DOHH2 (cell line): ENCODE data around the gene SAT1.

Experiments
- H3F3A ChIP-seq: fragments of 200-600 bp; sonication (generic), shearing (Covaris generic); 2 replicates; pipeline ENCODE4 v1.6.0; 2016; ENCODE audit warnings: antibody characterized with exemption, mild to moderate bottlenecking; ENCODE audit not compliant: control insufficient read depth, insufficient read depth
- H3K27ac ChIP-seq: fragments of 200-600 bp; sonication (generic); 2 replicates; pipeline ENCODE4 v1.5.1; 2014; ENCODE audit warnings: low read depth, mild to moderate bottlenecking, low read length, moderate library complexity
- H3K27me3 ChIP-seq: fragments of 200-600 bp; sonication (generic); 2 replicates; pipeline ENCODE4 v1.6.1; 2014; ENCODE audit warnings: mild to moderate bottlenecking, low read length, mixed read lengths; ENCODE audit not compliant: control insufficient read depth
- H3K36me3 ChIP-seq: fragments of 200-600 bp; sonication (generic); 2 replicates; pipeline ENCODE4 v1.6.1; 2014; ENCODE audit warnings: mild to moderate bottlenecking, low read length, moderate library complexity, mixed read lengths; ENCODE audit not compliant: control insufficient read depth
- H3K4me1 ChIP-seq: fragments of 200-600 bp; sonication (generic); 2 replicates; pipeline ENCODE4 v1.6.1; 2014; ENCODE audit warnings: mild to moderate bottlenecking, low read length, mixed read lengths; ENCODE audit not compliant: control insufficient read depth
- H3K4me2 ChIP-seq: fragments of 200-600 bp; sonication (generic); 2 replicates; pipeline ENCODE4 v1.6.0; 2014; ENCODE audit warnings: mild to moderate bottlenecking, low read length, moderate library complexity
- H3K4me3 ChIP-seq: fragments of 200-600 bp; sonication (generic); 2 replicates; pipeline ENCODE4 v1.5.1; 2014; ENCODE audit warnings: mild to moderate bottlenecking, low read length, mixed read lengths
- H3K79me2 ChIP-seq: fragments of 200-600 bp; sonication (generic); 2 replicates; pipeline ENCODE4 v1.6.1; 2014; ENCODE audit warnings: mild to moderate bottlenecking, low read length, mixed read lengths; ENCODE audit not compliant: control insufficient read depth
- H3K9me2 ChIP-seq: fragments of 200-600 bp; sonication (generic); replicated peaks from 2 replicates; pipeline ENCODE4 v1.6.1; 2014; ENCODE audit warnings: mild to moderate bottlenecking, low read length, mixed read lengths; ENCODE audit not compliant: control insufficient read depth
- H3K9me3 ChIP-seq: fragments of 200-600 bp; sonication (generic); 2 replicates; pipeline ENCODE4 v1.6.1; 2014; ENCODE audit warnings: antibody characterized with exemption, low read length, mixed read lengths; ENCODE audit not compliant: control insufficient read depth, insufficient read depth
- H4K20me1 ChIP-seq: fragments of 200-600 bp; sonication (generic); 2 replicates; pipeline ENCODE4 v1.6.0; 2014; ENCODE audit warnings: low read depth, mild to moderate bottlenecking, antibody characterized with exemption, low read length, moderate library complexity; ENCODE audit not compliant: control insufficient read depth, insufficient read depth
- EZH2phosphoT487 ChIP-seq: fragments of 200-600 bp; sonication (generic); IDR thresholded peaks from 2 replicates; pipeline ENCODE4 v1.6.1; 2017; ENCODE audit warnings: borderline replicate concordance, mild to moderate bottlenecking, antibody characterized with exemption, low read length, moderate library complexity, mixed read lengths
- TF ChIP-seq, protein P1 (sequence below): fragments of 200-600 bp; sonication (generic); IDR thresholded peaks from one replicate; pipeline ENCODE4 v1.5.1; 2014; ENCODE audit warnings: antibody characterized with exemption, mild to moderate bottlenecking, low read depth, low read length; ENCODE audit not compliant: poor library complexity, severe bottlenecking

SAT1 gene

DNA sequence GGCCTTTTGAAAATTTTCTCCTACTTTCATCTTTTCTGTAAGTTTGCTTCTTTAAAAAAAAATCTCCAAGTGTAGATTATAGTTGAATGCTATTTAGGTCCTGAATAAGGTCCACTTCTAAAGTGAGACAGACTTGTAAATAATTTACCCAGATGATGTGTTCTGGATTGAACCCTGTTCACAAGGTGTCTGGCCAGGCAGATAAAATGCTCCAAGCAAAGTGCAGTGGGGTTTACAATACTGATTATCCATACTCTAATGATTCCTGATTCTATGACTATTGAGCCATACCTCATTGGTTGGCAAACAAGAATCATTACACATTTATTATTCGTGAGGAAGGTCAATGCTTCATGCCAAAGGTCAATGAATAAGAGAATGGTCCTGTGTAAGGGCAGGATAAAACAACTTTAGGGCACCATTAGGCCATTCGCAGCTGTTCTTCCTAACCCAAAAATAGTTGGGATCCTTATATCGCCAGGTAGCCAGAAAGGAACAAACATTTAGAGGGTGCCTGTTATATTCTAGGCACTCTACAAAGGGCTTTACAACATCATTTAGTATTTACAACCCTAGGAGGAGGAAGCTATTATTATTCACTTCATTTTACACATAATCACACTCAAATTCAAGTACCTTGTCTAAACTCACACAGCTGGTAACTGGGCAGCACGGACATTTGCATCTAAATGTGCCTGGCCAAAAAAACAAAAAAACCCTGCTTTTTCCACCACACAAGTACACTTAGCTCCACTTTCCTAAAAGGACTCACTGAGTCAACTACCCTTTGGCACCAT is 18.6 kb upstream of the SAT1 start:
- H3K4me2 ChIP-seq, result peak overlapping the region; percentile 94
- peaks cover 21% of the 10 kb centered on the region for H3K36me3 ChIP-seq

DNA sequence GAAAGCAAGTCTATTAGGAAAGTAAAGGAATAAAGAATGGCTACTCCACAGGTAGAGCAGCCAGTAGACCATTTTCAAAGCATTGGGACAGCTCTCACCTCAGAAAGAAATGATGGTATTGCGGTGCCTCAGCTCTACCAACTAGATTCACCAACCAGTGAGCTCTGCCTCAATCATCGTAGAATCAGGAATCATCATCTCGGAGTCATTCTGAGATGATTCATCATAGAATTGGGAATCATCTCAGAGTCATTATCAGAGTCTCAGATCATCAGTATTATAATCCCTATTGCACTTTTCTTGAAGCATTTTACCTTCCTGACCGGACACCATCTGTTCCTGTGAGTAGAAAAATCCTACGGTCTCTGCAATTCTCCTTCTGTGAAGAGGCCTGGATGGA is 17.5 kb upstream of the SAT1 start:
- Histone ChIP-seq H3K4me2 (peak overlapping the region; percentile 94), H3F3A (peaks cover 9% of the 10 kb centered on the region), H3K9me3 (no peaks in the 10 kb centered on the region), H3K27me3 (no peaks in the 10 kb centered on the region), H3K36me3 (peaks cover 26% of the 10 kb centered on the region), H3K27ac (peak overlapping the region; percentile 98), H4K20me1 (no peaks in the 10 kb centered on the region), H3K79me2 (peaks cover 40% of the 10 kb centered on the region), H3K4me1 (peaks cover 61% of the 10 kb centered on the region), H3K4me3 (peak overlapping the region; percentile 73), H3K9me2 (no peaks in the 10 kb centered on the region)
- no peak for TF ChIP-seq EZH2phosphoT487
- TF ChIP-seq, protein P1, sequence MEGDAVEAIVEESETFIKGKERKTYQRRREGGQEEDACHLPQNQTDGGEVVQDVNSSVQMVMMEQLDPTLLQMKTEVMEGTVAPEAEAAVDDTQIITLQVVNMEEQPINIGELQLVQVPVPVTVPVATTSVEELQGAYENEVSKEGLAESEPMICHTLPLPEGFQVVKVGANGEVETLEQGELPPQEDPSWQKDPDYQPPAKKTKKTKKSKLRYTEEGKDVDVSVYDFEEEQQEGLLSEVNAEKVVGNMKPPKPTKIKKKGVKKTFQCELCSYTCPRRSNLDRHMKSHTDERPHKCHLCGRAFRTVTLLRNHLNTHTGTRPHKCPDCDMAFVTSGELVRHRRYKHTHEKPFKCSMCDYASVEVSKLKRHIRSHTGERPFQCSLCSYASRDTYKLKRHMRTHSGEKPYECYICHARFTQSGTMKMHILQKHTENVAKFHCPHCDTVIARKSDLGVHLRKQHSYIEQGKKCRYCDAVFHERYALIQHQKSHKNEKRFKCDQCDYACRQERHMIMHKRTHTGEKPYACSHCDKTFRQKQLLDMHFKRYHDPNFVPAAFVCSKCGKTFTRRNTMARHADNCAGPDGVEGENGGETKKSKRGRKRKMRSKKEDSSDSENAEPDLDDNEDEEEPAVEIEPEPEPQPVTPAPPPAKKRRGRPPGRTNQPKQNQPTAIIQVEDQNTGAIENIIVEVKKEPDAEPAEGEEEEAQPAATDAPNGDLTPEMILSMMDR, result no peak

More for the DNA sequence above, 18.6 kb upstream of the SAT1 start:
- H3K4me3 ChIP-seq, result peak overlapping the region; percentile 73
- H3K27me3 ChIP-seq, result no peaks in the 10 kb centered on the region
- peaks cover 9% of the 10 kb centered on the region for H3F3A ChIP-seq
- no peaks in the 10 kb centered on the region for H4K20me1 ChIP-seq
- H3K27ac ChIP-seq, result peak overlapping the region; percentile 98
- peaks cover 34% of the 10 kb centered on the region for H3K79me2 ChIP-seq
- H3K4me1 ChIP-seq, result peaks cover 51% of the 10 kb centered on the region
- no peaks in the 10 kb centered on the region for H3K9me3 ChIP-seq
- TF ChIP-seq, protein P1, result no peak
- no peak for TF ChIP-seq EZH2phosphoT487
- no peaks in the 10 kb centered on the region for H3K9me2 ChIP-seq

DNA sequence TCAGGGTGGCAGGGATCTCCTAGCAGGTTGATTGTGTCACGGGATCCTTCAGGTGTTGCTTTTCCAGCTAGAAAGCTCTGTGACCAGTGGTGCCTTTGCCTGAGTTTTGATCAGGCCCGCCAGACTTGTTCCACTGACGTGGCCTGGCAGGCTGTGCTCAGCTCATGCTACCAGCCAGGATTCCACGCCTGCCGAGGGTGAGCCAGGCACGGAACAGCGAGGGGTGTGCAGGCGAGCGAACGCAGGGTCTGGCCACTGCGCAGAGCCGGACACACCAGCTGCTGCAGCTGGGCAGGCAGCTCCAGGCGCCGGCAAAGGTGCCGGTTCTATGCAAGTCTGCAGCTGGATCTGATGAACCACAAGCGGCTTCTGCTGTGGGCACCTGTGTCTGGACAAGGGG is 17.1 kb upstream of the SAT1 start:
- TF ChIP-seq, protein P1, result no peak
- no peak for TF ChIP-seq EZH2phosphoT487
- H3K9me2 ChIP-seq, result no peaks in the 10 kb centered on the region
- H3K9me3 ChIP-seq, result no peaks in the 10 kb centered on the region
- H3K4me1 ChIP-seq, result peaks cover 65% of the 10 kb centered on the region
- peaks cover 40% of the 10 kb centered on the region for H3K79me2 ChIP-seq
- peaks cover 9% of the 10 kb centered on the region for H3F3A ChIP-seq
- no peaks in the 10 kb centered on the region for H3K27me3 ChIP-seq
- H4K20me1 ChIP-seq, result no peaks in the 10 kb centered on the region
- H3K36me3 ChIP-seq, result peaks cover 26% of the 10 kb centered on the region
- H3K4me3 ChIP-seq, result peak overlapping the region; percentile 73
- peak overlapping the region; percentile 98 for H3K27ac ChIP-seq
- peak overlapping the region; percentile 94 for H3K4me2 ChIP-seq
